Epithelial cell of prostate (primary cell): ENCODE data around the gene PLEKHB1.

Experiments used
- DNase-seq: peaks from one replicate; pipeline ENCODE4 v3.0.0-alpha.2; 2011; ENCODE audit warnings: low read depth, low spot score
- H3K27ac ChIP-seq: fragments of 450-650 bp; 2 replicates; pipeline ENCODE4 v1.5.1; 2017; ENCODE audit warnings: mild to moderate bottlenecking

Gene PLEKHB1

GRCh38 chr11:73645972-73646631 lies at the start of gene PLEKHB1:
Gene PLEKHB1 (plus strand): TSS chr11:73646581. CDS start chr11:73646609, 28 bp downstream.
- no peak within 1 kb of the TSS for H3K27ac ChIP-seq
- DNase-seq = no peak

- H3K27ac ChIP-seq = peak overlapping the region; percentile 56
- no peak for DNase-seq
Measured at GRCh38 chr11:73597336-73597955, 48.9 kb upstream of the PLEKHB1 start.

- peak; percentile 82 for DNase-seq
- H3K27ac ChIP-seq = peak within 1 kb of the TSS; percentile 56
Measured at GRCh38 chr11:73597956-73598718, 48.2 kb upstream of the PLEKHB1 start, which contains the start of gene FAM168A. Gene FAM168A (minus strand): TSS chr11:73598112. CDS start chr11:73468474, 129,638 bp downstream.

- no peak for DNase-seq
- H3K27ac ChIP-seq = peak overlapping the region; percentile 56
Measured at GRCh38 chr11:73598719-73599379, 47.5 kb upstream of the PLEKHB1 start.

GRCh38 chr11:73612601-73613140 lies 33.7 kb upstream of the PLEKHB1 start:
- no peak overlapping the region for H3K27ac ChIP-seq
- DNase-seq = no peak

GRCh38 chr11:73614591-73614990 lies 31.8 kb upstream of the PLEKHB1 start:
- H3K27ac ChIP-seq = no peak overlapping the region
- DNase-seq = no peak

GRCh38 chr11:73622926-73623593 lies 23.3 kb upstream of the PLEKHB1 start:
- H3K27ac ChIP-seq = no peak overlapping the region
- no peak for DNase-seq

- no peak for DNase-seq
- H3K27ac ChIP-seq = no peak overlapping the region
Measured at GRCh38 chr11:73623686-73624085, 22.7 kb upstream of the PLEKHB1 start.

- no peak overlapping the region for H3K27ac ChIP-seq
- DNase-seq = no peak
Measured at GRCh38 chr11:73625696-73626318, 20.6 kb upstream of the PLEKHB1 start.

- no peak for DNase-seq
- no peak overlapping the region for H3K27ac ChIP-seq
Measured at GRCh38 chr11:73629907-73630306, 16.5 kb upstream of the PLEKHB1 start.

- H3K27ac ChIP-seq = no peak overlapping the region
- DNase-seq = no peak
Measured at GRCh38 chr11:73632996-73633395, 13.4 kb upstream of the PLEKHB1 start.

GRCh38 chr11:73633999-73634398 lies 12.4 kb upstream of the PLEKHB1 start:
- DNase-seq = no peak
- H3K27ac ChIP-seq = no peak overlapping the region

- no peak for DNase-seq
- H3K27ac ChIP-seq = no peak overlapping the region
Measured at GRCh38 chr11:73635721-73636120, 10.7 kb upstream of the PLEKHB1 start.

GRCh38 chr11:73636249-73636648 lies 10.1 kb upstream of the PLEKHB1 start:
- DNase-seq = no peak
- no peak overlapping the region for H3K27ac ChIP-seq

GRCh38 chr11:73637012-73637411 lies 9.4 kb upstream of the PLEKHB1 start:
- DNase-seq = no peak
- H3K27ac ChIP-seq = no peak overlapping the region

GRCh38 chr11:73640592-73640991 lies 5.8 kb upstream of the PLEKHB1 start:
- no peak overlapping the region for H3K27ac ChIP-seq
- no peak for DNase-seq

- DNase-seq = no peak
- no peak overlapping the region for H3K27ac ChIP-seq
Measured at GRCh38 chr11:73641668-73642067, 4.7 kb upstream of the PLEKHB1 start.

GRCh38 chr11:73645121-73645969 lies 1.0 kb upstream of the PLEKHB1 start:
- H3K27ac ChIP-seq = no peak overlapping the region
- no peak for DNase-seq
